Neural crest cell (in vitro differentiated cells): ENCODE data around the gene STX2. TPM values are rescaled to one million over a fixed set of nuclear protein-coding genes. Genes with fewer than 3 reads are reported as not detected.

Experiments
- DNase-seq: peaks from one replicate; pipeline ENCODE4 v3.0.0; 2021; ENCODE audit warnings: low read depth, mixed read lengths, low spot score
- H3K27ac Mint-ChIP-seq: one replicate; pipeline ENCODE4 v1.8.0; 2021; ENCODE audit warnings: mild to moderate bottlenecking, mixed read lengths; ENCODE audit not compliant: unreplicated experiment
- H3K27me3 Mint-ChIP-seq: 2 replicates; pipeline ENCODE4 v1.8.0; 2021; ENCODE audit warnings: low read depth, mild to moderate bottlenecking, mixed read lengths
- H3K36me3 Mint-ChIP-seq: 2 replicates; pipeline ENCODE4 v1.8.0; 2021; ENCODE audit warnings: low read depth, mild to moderate bottlenecking, mixed read lengths
- H3K4me1 Mint-ChIP-seq: 2 replicates; pipeline ENCODE4 v1.8.0; 2021; ENCODE audit warnings: mixed read lengths
- H3K4me3 Mint-ChIP-seq: one replicate; pipeline ENCODE4 v1.8.0; 2021; ENCODE audit warnings: mild to moderate bottlenecking, mixed read lengths
- H3K9me3 Mint-ChIP-seq: 2 replicates; pipeline ENCODE4 v1.8.0; 2021; ENCODE audit warnings: mixed read lengths
- total RNA-seq: library from RNA; stranded (reverse); gene quantifications from 2 replicates; pipeline ENCODE4 v1.2.1, GENCODE V29; 2021
- TF ChIP-seq, protein P1 (sequence below): fragments of 200-600 bp; sonication (generic); conservative IDR thresholded peaks from 2 replicates; pipeline ENCODE4 v1.5.0; 2021; ENCODE audit warnings: antibody characterized with exemption, mild to moderate bottlenecking

Gene STX2
- total RNA-seq, 1 donor from 2014 or later, result 32.7 TPM

DNA sequence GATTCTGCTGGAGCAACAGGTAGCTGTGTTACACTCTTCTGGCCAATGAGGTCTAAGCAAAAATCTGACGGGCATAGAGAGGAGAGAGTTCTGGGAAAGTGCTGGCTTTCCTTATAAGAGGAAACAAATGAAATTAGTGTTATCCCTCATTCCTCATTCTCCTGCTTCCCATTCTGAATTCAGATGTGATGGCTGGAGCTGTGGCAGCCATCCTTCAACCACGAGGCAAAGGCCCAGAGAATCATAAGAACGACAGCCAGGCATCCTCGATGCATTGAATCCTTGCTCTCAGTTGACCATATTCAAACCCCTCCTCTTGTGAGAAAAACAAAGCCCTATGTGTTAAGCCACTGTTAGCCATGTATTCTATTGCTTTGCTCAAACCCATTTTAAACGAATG, 95.4 kb downstream of the STX2 start:
- H3K27ac Mint-ChIP-seq, result no peak overlapping the region
- peaks cover 3% of the 10 kb centered on the region for H3K4me1 Mint-ChIP-seq
- peaks cover 12% of the 10 kb centered on the region for H3K27me3 Mint-ChIP-seq
- no peak overlapping the region for H3K4me3 Mint-ChIP-seq
- DNase-seq, result no peak
- H3K36me3 Mint-ChIP-seq, result no peaks in the 10 kb centered on the region
- H3K9me3 Mint-ChIP-seq, result no peaks in the 10 kb centered on the region
- TF ChIP-seq, protein P1, sequence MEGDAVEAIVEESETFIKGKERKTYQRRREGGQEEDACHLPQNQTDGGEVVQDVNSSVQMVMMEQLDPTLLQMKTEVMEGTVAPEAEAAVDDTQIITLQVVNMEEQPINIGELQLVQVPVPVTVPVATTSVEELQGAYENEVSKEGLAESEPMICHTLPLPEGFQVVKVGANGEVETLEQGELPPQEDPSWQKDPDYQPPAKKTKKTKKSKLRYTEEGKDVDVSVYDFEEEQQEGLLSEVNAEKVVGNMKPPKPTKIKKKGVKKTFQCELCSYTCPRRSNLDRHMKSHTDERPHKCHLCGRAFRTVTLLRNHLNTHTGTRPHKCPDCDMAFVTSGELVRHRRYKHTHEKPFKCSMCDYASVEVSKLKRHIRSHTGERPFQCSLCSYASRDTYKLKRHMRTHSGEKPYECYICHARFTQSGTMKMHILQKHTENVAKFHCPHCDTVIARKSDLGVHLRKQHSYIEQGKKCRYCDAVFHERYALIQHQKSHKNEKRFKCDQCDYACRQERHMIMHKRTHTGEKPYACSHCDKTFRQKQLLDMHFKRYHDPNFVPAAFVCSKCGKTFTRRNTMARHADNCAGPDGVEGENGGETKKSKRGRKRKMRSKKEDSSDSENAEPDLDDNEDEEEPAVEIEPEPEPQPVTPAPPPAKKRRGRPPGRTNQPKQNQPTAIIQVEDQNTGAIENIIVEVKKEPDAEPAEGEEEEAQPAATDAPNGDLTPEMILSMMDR, result no peak

DNA sequence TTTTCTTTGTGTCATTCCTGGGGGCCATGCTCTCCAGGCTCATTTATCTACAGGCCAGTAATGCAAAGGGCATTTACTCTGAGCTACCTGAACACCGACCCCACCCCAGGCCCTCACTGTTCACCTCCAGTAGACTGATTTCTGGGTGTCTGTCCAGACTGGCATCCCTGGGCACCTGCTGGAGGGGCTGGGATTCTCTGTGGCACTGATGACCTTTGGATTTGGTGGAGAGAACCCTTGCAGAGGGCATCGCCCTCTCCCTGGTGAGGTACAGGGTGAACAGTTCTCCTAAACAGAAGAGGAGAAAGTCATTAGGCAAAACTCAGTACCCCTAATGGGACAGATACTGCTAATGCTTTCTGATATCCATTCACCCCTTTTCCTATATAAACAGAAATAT, 95.9 kb downstream of the STX2 start:
- Mint-ChIP-seq H3K9me3 (no peaks in the 10 kb centered on the region), H3K27ac (no peak overlapping the region), H3K4me3 (no peak overlapping the region), H3K36me3 (no peaks in the 10 kb centered on the region), H3K4me1 (peaks cover 3% of the 10 kb centered on the region), H3K27me3 (peaks cover 11% of the 10 kb centered on the region)
- TF ChIP-seq, protein P1, result no peak
- no peak for DNase-seq

DNA sequence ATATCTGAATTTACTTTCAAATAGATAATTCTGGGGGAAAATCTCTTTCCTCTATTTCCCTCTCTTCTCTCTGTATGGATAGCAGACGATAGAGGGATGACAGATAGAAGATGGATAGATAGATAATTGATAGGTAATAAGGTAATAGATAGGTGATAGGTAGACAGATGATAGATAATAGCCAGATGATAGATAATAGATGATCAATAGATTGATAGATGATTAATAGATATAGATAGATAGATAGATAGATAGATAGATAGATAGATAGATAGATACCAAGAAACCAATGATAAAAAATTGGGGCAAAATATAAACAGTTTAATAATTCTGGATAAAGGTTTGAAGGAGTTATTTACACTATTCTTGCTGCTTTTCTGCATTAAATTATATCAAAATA, 96.3 kb downstream of the STX2 start:
- Mint-ChIP-seq H3K4me1 (no peaks in the 10 kb centered on the region), H3K9me3 (no peaks in the 10 kb centered on the region), H3K4me3 (no peak overlapping the region)

DNA sequence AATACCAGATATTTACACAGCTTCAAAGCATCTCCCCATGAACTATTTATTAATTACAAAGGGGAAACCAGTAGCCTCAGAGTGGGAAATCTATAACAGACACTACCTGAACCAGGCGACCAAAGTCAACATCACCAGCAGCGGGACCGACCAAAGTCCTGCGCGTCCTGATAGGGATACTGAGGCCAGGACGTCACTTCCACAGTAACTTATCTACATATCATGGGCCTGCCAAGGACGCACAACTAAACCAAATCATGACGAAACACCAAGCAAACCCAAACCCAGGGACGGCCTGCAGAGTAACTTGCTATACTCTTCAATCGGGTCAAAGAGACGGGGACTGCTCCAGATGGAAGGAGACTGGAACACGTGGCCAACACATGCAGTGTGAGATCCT, 96.9 kb downstream of the STX2 start:
- no peak for DNase-seq
- H3K4me3 Mint-ChIP-seq, result no peak overlapping the region
- H3K27ac Mint-ChIP-seq, result no peak overlapping the region
- TF ChIP-seq, protein P1, result no peak
- peaks cover 14% of the 10 kb centered on the region for H3K27me3 Mint-ChIP-seq
- no peaks in the 10 kb centered on the region for H3K36me3 Mint-ChIP-seq
- H3K9me3 Mint-ChIP-seq, result no peaks in the 10 kb centered on the region
- H3K4me1 Mint-ChIP-seq, result no peaks in the 10 kb centered on the region

More for the DNA sequence above, 96.3 kb downstream of the STX2 start:
- DNase-seq, result no peak
- Mint-ChIP-seq H3K27me3 (peaks cover 8% of the 10 kb centered on the region), H3K36me3 (no peaks in the 10 kb centered on the region), H3K27ac (no peak overlapping the region)
- TF ChIP-seq, protein P1, result no peak

Other genes starting within 250 kb of the STX2 start
- gene RIMBP2, start 123.0 kb downstream of the STX2 start, total RNA-seq, result 4.5 and 5.9 TPM in 2 replicates
- 1,593 and 1,610 TPM in 2 replicates for gene RAN, start 32.8 kb upstream of the STX2 start, total RNA-seq
- 0.73 and 0.98 TPM in 2 replicates for gene ADGRD1, start 114.7 kb upstream of the STX2 start, total RNA-seq